B cell (primary cell): ENCODE measurements around the gene CBX2. TPM values are rescaled to one million over a fixed set of nuclear protein-coding genes. Genes with fewer than 3 reads are reported as not detected.
"Not testable (repeated sequence)": the region's sequence is repeated elsewhere in the genome, so short reads cannot be mapped to it uniquely, and the experiment has no call there.

Experiments used
- ATAC-seq: fragments of 200-7000 bp; cut with Tn5 transposase; one replicate; pipeline ENCODE4 v1.10.0; 2021; ENCODE audit warnings: low read depth, mild to moderate bottlenecking, moderate number of reproducible peaks, moderate library complexity
- CTCF ChIA-PET: fragments of 350-600 bp; sonication (Branson Sonifier 250); formaldehyde crosslinking; loops from one replicate; lab custom pipeline; 2021; ENCODE audit warnings: antibody characterized with exemption, inconsistent platforms; lab: Charles Lee
- POLR2A ChIA-PET: fragments of 350-600 bp; sonication (Branson Sonifier 250); formaldehyde crosslinking; loops from one replicate; lab custom pipeline; 2021; ENCODE audit warnings: antibody characterized with exemption; lab: Charles Lee
- DNase-seq: peaks from one replicate; pipeline ENCODE4 v3.0.0; 2013
- H2AFZ ChIP-seq: 2 replicates; pipeline ENCODE4 v1.6.1; 2012; ENCODE audit warnings: mild to moderate bottlenecking, low read depth, low read length; ENCODE audit not compliant: insufficient read depth, poor library complexity, severe bottlenecking
- H3K27ac ChIP-seq, 2 donors: 1 replicate in 1 of 2; 2 replicates in 1 of 2; pipeline ENCODE4 v1.5.1; 2012 to 2013; ENCODE audit warnings: low read length in 2 of 2, mild to moderate bottlenecking in 2 of 2, moderate library complexity in 1 of 2
- H3K27me3 ChIP-seq, 4 experiments: fragments of 200-600 bp in 1 of 4; sonication (generic) in 1 of 4; replicated peaks in 1 of 4; 1 replicate in 2 of 4; 2 replicates in 2 of 4; pipeline versions ENCODE4 v1.6.1 to v1.7.0; 2013 to 2016; ENCODE audit warnings: low read length in 3 of 4, mild to moderate bottlenecking in 2 of 4, mixed read lengths in 1 of 4, moderate library complexity in 1 of 4; ENCODE audit not compliant: insufficient read depth in 4 of 4, control insufficient read depth in 3 of 4; ENCODE audit errors: control extremely low read depth in 1 of 4
- H3K36me3 ChIP-seq, 2 experiments: replicated peaks in 1 of 2; 1 replicate in 1 of 2; 2 replicates in 1 of 2; pipeline versions ENCODE4 v1.6.1 to v1.7.1; 2013; ENCODE audit warnings: low read length in 1 of 2; ENCODE audit not compliant: insufficient read depth in 2 of 2, control insufficient read depth in 1 of 2; ENCODE audit errors: control extremely low read depth in 1 of 2, extremely low read depth in 1 of 2
- H3K4me1 ChIP-seq, 2 donors: fragments of 200-600 bp in 1 of 2; sonication (generic) in 1 of 2; 1 replicate in 1 of 2; 2 replicates in 1 of 2; pipeline versions ENCODE4 v1.5.1 to v1.6.1; 2013 to 2017; ENCODE audit warnings: low read length in 2 of 2; ENCODE audit not compliant: control insufficient read depth in 2 of 2, insufficient read depth in 2 of 2
- H3K4me2 ChIP-seq: replicated peaks from 2 replicates; pipeline ENCODE3; 2012; ENCODE audit warnings: mild to moderate bottlenecking, low read depth, low read length; ENCODE audit not compliant: poor library complexity, severe bottlenecking
- H3K4me3 ChIP-seq, 5 experiments: fragments of 200-600 bp in 1 of 5; sonication (generic) in 1 of 5; 1 replicate in 3 of 5; 2 replicates in 2 of 5; pipeline versions ENCODE4 v1.5.1 to v1.7.0; 2011 to 2016; ENCODE audit warnings: low read length in 4 of 5, mild to moderate bottlenecking in 4 of 5, low read depth in 2 of 5, control low read depth in 1 of 5, moderate library complexity in 1 of 5; ENCODE audit not compliant: insufficient read depth in 1 of 5; ENCODE audit errors: control extremely low read depth in 1 of 5, extremely low read depth in 1 of 5
- H3K79me2 ChIP-seq: fragments of 200-600 bp; sonication (generic); one replicate; pipeline ENCODE4 v1.6.0; 2016; ENCODE audit warnings: low read length; ENCODE audit not compliant: control insufficient read depth, insufficient read depth
- H3K9ac ChIP-seq: fragments of 200-600 bp; sonication (generic); 2 replicates; pipeline ENCODE4 v1.6.1; 2017; ENCODE audit warnings: mild to moderate bottlenecking, low read length, moderate library complexity
- H3K9me3 ChIP-seq, 3 donors: one replicate each; pipeline versions ENCODE4 v1.6.1 to v1.7.1; 2013; ENCODE audit warnings: low read length in 2 of 3; ENCODE audit not compliant: control insufficient read depth in 2 of 3, insufficient read depth in 1 of 3; ENCODE audit errors: control extremely low read depth in 1 of 3
- H4K20me1 ChIP-seq: 2 replicates; pipeline ENCODE4 v1.6.0; 2012; ENCODE audit warnings: mild to moderate bottlenecking, low read length; ENCODE audit not compliant: insufficient read depth, control insufficient read depth, poor library complexity, severe bottlenecking
- H3K27ac Mint-ChIP-seq: one replicate; pipeline ENCODE4 v1.8.0; 2021; ENCODE audit warnings: mixed read lengths
- H3K27me3 Mint-ChIP-seq: one replicate; pipeline ENCODE4 v1.8.0; 2021; ENCODE audit warnings: mixed read lengths
- H3K4me1 Mint-ChIP-seq: one replicate; pipeline ENCODE4 v1.8.0; 2021; ENCODE audit warnings: mixed read lengths
- H3K4me3 Mint-ChIP-seq: one replicate; pipeline ENCODE4 v1.8.0; 2021; ENCODE audit warnings: mixed read lengths
- H3K9me3 Mint-ChIP-seq: one replicate; pipeline ENCODE4 v1.8.0; 2022; ENCODE audit warnings: mixed read lengths; ENCODE audit not compliant: insufficient read depth
- EZH2 ChIP-seq: IDR thresholded peaks from 2 replicates; pipeline ENCODE4 v1.6.1; 2012; ENCODE audit warnings: borderline replicate concordance, low read depth, mild to moderate bottlenecking, moderate library complexity, low read length; ENCODE audit not compliant: insufficient read depth, poor library complexity, severe bottlenecking
- WGBS: methylation state at CpG from one replicate; pipeline ENCODE4 v1.1.5; 2013; ENCODE audit warnings: missing lambda C conversion rate; ENCODE audit not compliant: insufficient coverage; 5-methylcytosine and 5-hydroxymethylcytosine counted together
- intact Hi-C: fragments of 100-400 bp; cut with micrococcal nuclease; formaldehyde crosslinking; loops from one replicate; pipeline ENCODE4 v1.10.0; 2022
- polyA plus RNA-seq: library from polyadenylated mRNA; depleted of rRNA; stranded (reverse); fragments of >200 nt; gene quantifications from 2 replicates; pipeline ENCODE4 v1.2.3, GENCODE V29; 2012
- total RNA-seq, 2 donors: library from RNA; stranded (reverse); fragments of 120-200 nt in 1 of 2; gene quantifications; 1 replicate in 1 of 2; 2 replicates in 1 of 2; pipeline versions ENCODE4 v1.2.3 to v1.2.4, GENCODE V29; 2013 to 2022
- TF ChIP-seq, protein P1 (sequence below): fragments of 200-600 bp; IDR thresholded peaks from one replicate; pipeline ENCODE4 v1.8.0; 2022; ENCODE audit warnings: antibody characterized with exemption, mild to moderate bottlenecking

The CBX2 gene
- total and polyA plus RNA-seq, 2 donors (not counting 1 experiment from before 2014, with no cell fraction given): 0.10 to 0.47 TPM

DNA sequence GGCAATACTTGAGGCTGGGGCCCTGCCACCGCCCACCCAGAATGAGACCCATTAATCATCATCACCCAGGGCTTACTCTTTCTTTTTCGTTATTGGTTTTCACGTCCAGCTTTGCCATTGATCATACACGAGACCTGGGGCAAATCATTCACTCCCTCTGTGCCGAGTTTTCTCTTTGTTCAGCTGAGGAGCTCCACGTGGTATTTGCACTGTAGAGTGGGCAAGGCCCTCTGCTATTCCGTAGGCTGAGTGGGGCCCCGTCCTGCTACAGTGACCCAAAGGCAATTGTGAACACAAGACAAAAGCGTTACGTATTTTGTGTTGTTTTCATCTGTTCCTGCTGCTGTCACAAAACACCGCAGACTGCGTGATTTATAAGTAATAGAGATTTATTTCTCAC, 23.6 kb upstream of the CBX2 start:
- Histone ChIP-seq H3K27me3 (peaks cover 0 to 54% (median 15%) of the 10 kb centered on the region in 4 experiments), H3K36me3 (no peaks in the 10 kb centered on the region), H3K4me1 (peaks cover 3 to 4% of the 10 kb centered on the region in 2 donors), H3K4me2 (no peak overlapping the region), H3K4me3 (no peak overlapping the region), H3K27ac (no peak overlapping the region), H3K9ac (no peak overlapping the region), H2AFZ (no peak overlapping the region), H3K79me2 (no peaks in the 10 kb centered on the region), H3K9me3 (peaks cover 0 to 6% (median 0%) of the 10 kb centered on the region in 3 donors), H4K20me1 (no peaks in the 10 kb centered on the region)
- WGBS: 78% methylated on average over 7 of the region's 12 CpGs
- DNase-seq: no peak
- CTCF ChIA-PET: interaction anchor here (1.1 to 1.3 kb wide), 2 partner anchors 8 to 11 kb away, joined by 4 read pairs; no protein-coding TSS in a partner anchor
- peaks cover 44% of the 10 kb centered on the region for H3K27me3 Mint-ChIP-seq
- ATAC-seq: no peak
- H3K9me3 Mint-ChIP-seq: no peaks in the 10 kb centered on the region
- TF ChIP-seq EZH2: no peak
- TF ChIP-seq, protein P1, sequence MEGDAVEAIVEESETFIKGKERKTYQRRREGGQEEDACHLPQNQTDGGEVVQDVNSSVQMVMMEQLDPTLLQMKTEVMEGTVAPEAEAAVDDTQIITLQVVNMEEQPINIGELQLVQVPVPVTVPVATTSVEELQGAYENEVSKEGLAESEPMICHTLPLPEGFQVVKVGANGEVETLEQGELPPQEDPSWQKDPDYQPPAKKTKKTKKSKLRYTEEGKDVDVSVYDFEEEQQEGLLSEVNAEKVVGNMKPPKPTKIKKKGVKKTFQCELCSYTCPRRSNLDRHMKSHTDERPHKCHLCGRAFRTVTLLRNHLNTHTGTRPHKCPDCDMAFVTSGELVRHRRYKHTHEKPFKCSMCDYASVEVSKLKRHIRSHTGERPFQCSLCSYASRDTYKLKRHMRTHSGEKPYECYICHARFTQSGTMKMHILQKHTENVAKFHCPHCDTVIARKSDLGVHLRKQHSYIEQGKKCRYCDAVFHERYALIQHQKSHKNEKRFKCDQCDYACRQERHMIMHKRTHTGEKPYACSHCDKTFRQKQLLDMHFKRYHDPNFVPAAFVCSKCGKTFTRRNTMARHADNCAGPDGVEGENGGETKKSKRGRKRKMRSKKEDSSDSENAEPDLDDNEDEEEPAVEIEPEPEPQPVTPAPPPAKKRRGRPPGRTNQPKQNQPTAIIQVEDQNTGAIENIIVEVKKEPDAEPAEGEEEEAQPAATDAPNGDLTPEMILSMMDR: no peak
- H3K4me1 Mint-ChIP-seq: peaks cover 4% of the 10 kb centered on the region
- POLR2A ChIA-PET: no interaction called here
- intact Hi-C loops: no loop called here
- H3K27ac Mint-ChIP-seq: no peak overlapping the region
- no peak overlapping the region for H3K4me3 Mint-ChIP-seq

DNA sequence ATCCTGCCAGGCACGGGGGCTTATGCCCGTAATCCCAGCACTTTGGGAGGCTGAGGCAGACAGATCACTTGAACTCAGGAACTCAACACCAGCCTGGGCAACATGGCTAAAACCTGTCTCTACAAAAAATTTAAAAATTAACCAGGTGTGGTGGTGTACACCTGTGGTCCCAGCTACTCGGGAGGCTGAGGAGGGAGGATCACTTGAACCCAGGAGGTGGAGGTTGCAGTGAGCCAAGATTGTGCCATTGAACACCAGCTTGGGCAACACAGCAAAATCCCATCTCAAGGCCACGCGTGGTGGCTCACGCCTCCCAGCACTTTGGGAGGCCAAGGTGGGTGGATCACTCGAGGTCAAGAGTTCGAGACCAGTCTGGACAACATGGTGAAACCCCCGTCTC, 23.0 kb upstream of the CBX2 start:
- ATAC-seq, H4K20me1 ChIP-seq, H3K4me1 Mint-ChIP-seq, DNase-seq, H3K4me3 ChIP-seq, H3K9me3 ChIP-seq, H3K4me3 Mint-ChIP-seq, H3K36me3 ChIP-seq, POLR2A ChIA-PET, H3K27ac ChIP-seq, H3K9me3 Mint-ChIP-seq, H3K4me1 ChIP-seq, H3K9ac ChIP-seq, intact Hi-C loops, H2AFZ ChIP-seq, H3K4me2 ChIP-seq, H3K27ac Mint-ChIP-seq, H3K79me2 ChIP-seq: not testable (repeated sequence)
- H3K27me3 ChIP-seq: peaks cover 0 to 49% (median 10%) of the 10 kb centered on the region in 4 experiments
- CTCF ChIA-PET: interaction anchor here (1.1 to 1.3 kb wide), 2 partner anchors 9 to 12 kb away, joined by 4 read pairs; no protein-coding TSS in a partner anchor
- H3K27me3 Mint-ChIP-seq: peaks cover 38% of the 10 kb centered on the region
- WGBS: 89% methylated on average over 6 of the region's 9 CpGs
